Uterus (tissue), 2 donors: ENCODE data around the gene RCAN1.

Experiments
- POLR2A ChIP-seq, 2 donors: fragments of 450-650 bp; IDR thresholded peaks; one replicate each; pipeline ENCODE4 v1.6.1; 2016; ENCODE audit warnings: antibody characterized with exemption in 2 of 2, mild to moderate bottlenecking in 1 of 2, moderate library complexity in 1 of 2
- TF ChIP-seq, protein P1 (sequence below), 4 experiments: fragments of 200-600 bp in 2 of 4; fragments of 450-650 bp in 2 of 4; sonication (generic) in 2 of 4; IDR thresholded peaks; one replicate each; pipeline ENCODE4 v1.5.1; 2016 to 2019; ENCODE audit warnings: antibody characterized with exemption in 4 of 4, mild to moderate bottlenecking in 2 of 4, moderate library complexity in 1 of 4

DNA sequence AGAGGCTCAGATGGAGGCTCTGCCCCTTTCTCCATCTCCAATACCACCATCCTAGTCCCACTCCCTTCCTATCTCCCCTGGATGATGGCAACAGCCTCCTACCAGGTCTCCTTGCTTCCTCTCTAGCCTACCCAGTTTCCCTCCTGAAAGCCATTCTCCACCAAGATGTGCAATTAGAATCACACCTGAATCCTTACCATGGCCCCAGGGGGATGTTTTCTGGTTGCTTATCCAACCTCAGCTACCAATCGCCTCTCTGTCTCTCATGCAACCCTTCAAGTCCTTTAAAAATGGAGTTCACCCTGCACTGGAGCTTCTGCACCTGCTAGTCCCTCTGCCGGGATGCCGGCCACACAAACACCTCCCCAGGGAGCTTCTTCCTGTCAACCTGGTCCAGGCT, 2.9 kb downstream of the RCAN1 start:
- TF ChIP-seq, protein P1, sequence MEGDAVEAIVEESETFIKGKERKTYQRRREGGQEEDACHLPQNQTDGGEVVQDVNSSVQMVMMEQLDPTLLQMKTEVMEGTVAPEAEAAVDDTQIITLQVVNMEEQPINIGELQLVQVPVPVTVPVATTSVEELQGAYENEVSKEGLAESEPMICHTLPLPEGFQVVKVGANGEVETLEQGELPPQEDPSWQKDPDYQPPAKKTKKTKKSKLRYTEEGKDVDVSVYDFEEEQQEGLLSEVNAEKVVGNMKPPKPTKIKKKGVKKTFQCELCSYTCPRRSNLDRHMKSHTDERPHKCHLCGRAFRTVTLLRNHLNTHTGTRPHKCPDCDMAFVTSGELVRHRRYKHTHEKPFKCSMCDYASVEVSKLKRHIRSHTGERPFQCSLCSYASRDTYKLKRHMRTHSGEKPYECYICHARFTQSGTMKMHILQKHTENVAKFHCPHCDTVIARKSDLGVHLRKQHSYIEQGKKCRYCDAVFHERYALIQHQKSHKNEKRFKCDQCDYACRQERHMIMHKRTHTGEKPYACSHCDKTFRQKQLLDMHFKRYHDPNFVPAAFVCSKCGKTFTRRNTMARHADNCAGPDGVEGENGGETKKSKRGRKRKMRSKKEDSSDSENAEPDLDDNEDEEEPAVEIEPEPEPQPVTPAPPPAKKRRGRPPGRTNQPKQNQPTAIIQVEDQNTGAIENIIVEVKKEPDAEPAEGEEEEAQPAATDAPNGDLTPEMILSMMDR (IDR thresholded peaks at IDR 0.05), result no peak
- no peak for TF ChIP-seq POLR2A (IDR thresholded peaks at IDR 0.05)
